ENCODE measurements around the gene KDM4B. TPM values are rescaled to one million over a fixed set of nuclear protein-coding genes. Genes with fewer than 3 reads are reported as not detected.
"Not testable (repeated sequence)": the region's sequence is repeated elsewhere in the genome, so short reads cannot be mapped to it uniquely, and the experiment has no call there.

The KDM4B gene
- total RNA-seq, 2 donors from 2014 or later: 27.8 to 38.5 TPM

DNA sequence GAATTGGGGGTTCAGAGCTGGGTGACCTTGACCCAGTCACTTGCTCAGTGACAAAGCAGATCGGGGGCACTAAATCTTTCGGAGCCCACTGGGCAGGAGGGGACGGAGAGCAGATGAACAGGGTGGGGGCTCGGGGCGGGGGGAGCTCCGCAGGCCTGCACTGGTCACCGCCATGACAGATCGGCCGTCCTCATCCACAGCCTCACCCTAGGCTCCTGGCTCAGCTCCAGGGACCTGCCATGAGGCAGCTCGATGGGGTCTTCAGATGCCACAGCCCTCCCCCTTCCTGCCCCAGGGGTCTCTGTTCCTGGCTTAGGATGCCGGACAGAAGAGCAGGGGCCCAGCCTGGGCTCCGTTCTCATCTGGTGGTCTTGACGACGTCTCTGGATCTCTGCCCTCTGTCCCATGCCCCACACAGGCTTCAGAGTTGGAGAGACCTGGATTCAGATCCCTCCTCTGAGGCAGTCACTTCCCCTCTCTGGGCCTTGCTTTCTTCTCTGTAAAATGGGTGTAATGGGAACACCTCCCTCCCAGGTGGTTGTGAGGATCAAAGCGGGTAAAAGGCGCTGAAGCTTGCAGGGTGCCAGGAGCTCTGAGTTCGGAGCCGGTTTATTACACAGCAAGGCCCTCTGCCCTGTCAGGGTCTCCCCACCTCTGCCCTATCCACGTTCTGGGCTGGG lies 3.0 kb downstream of the KDM4B start:
- no peak overlapping the region for H3K4me3 ChIP-seq (ENCODE audit: low read length)
- H3K27me3 Mint-ChIP-seq (ENCODE audit: insufficient read depth): no peaks in the 10 kb centered on the region
- peaks cover 30% of the 10 kb centered on the region for H3K4me1 Mint-ChIP-seq
- no peak overlapping the region for H3K9ac ChIP-seq (ENCODE audit: extremely low read depth, low read length, poor library complexity, severe bottlenecking)
- H3K4me3 Mint-ChIP-seq: peak overlapping the region; percentile 90
- no peaks in the 10 kb centered on the region for H3K4me1 ChIP-seq (ENCODE audit: control insufficient read depth, insufficient read depth, low read length)
- no peaks in the 10 kb centered on the region for H3K27me3 ChIP-seq (ENCODE audit: control insufficient read depth, insufficient read depth, low read length, poor library complexity, severe bottlenecking)
- WGBS, 2 experiments (ENCODE audit: insufficient coverage in 1 of 2, insufficient read length in 1 of 2): 92% methylated on average over 16 to 19 of the region's 19 CpGs
- no peak for DNase-seq
- no peak overlapping the region for H3K27ac ChIP-seq (ENCODE audit: low read depth, low read length)
- no peaks in the 10 kb centered on the region for H3K9me3 Mint-ChIP-seq
- H3K27ac Mint-ChIP-seq: no peak overlapping the region
- H3K9me3 ChIP-seq (ENCODE audit: control insufficient read depth, low read length): no peaks in the 10 kb centered on the region
- H3K36me3 Mint-ChIP-seq (ENCODE audit: low read depth): peaks cover 9% of the 10 kb centered on the region
- peaks cover 7% of the 10 kb centered on the region for H3K36me3 ChIP-seq (ENCODE audit: control insufficient read depth, insufficient read depth, low read length)
- no peak for TF ChIP-seq CTCF (conservative IDR thresholded peaks at IDR 0.05)

- Mint-ChIP-seq H3K36me3 (ENCODE audit: low read depth) (peaks cover 9% of the 10 kb centered on the region), H3K27me3 (ENCODE audit: insufficient read depth) (no peaks in the 10 kb centered on the region), H3K4me1 (peaks cover 30% of the 10 kb centered on the region), H3K9me3 (no peaks in the 10 kb centered on the region), H3K4me3 (no peak overlapping the region), H3K27ac (peak overlapping the region; percentile 32)
- H3K9me3 ChIP-seq (ENCODE audit: control insufficient read depth, low read length): no peaks in the 10 kb centered on the region
- no peak overlapping the region for H3K9ac ChIP-seq (ENCODE audit: extremely low read depth, low read length, poor library complexity, severe bottlenecking)
- no peak overlapping the region for H3K4me3 ChIP-seq (ENCODE audit: low read length)
- H3K4me1 ChIP-seq (ENCODE audit: control insufficient read depth, insufficient read depth, low read length): no peaks in the 10 kb centered on the region
- no peak for TF ChIP-seq CTCF (conservative IDR thresholded peaks at IDR 0.05)
- DNase-seq: no peak
- H3K27ac ChIP-seq (ENCODE audit: low read depth, low read length): no peak overlapping the region
- H3K27me3 ChIP-seq (ENCODE audit: control insufficient read depth, insufficient read depth, low read length, poor library complexity, severe bottlenecking): no peaks in the 10 kb centered on the region
- H3K36me3 ChIP-seq (ENCODE audit: control insufficient read depth, insufficient read depth, low read length): peaks cover 7% of the 10 kb centered on the region
- 93 to 96% methylated on average over 7 to 12 of the region's 12 CpGs for WGBS, 2 experiments (ENCODE audit: insufficient coverage in 1 of 2, insufficient read length in 1 of 2)
Observed at GRCh38 chr19:4972509-4973230, 3.8 kb downstream of the KDM4B start.

- Histone ChIP-seq H3K4me3 (ENCODE audit: low read length) (no peak overlapping the region), H3K9me3 (ENCODE audit: control insufficient read depth, low read length) (no peaks in the 10 kb centered on the region), H3K27me3 (ENCODE audit: control insufficient read depth, insufficient read depth, low read length, poor library complexity, severe bottlenecking) (no peaks in the 10 kb centered on the region), H3K27ac (ENCODE audit: low read depth, low read length) (no peak overlapping the region), H3K4me1 (ENCODE audit: control insufficient read depth, insufficient read depth, low read length) (no peaks in the 10 kb centered on the region), H3K9ac (ENCODE audit: extremely low read depth, low read length, poor library complexity, severe bottlenecking) (no peak overlapping the region), H3K36me3 (ENCODE audit: control insufficient read depth, insufficient read depth, low read length) (peaks cover 7% of the 10 kb centered on the region)
- H3K36me3 Mint-ChIP-seq (ENCODE audit: low read depth): peaks cover 11% of the 10 kb centered on the region
- 93 to 96% methylated on average over 7 to 14 of the region's 14 CpGs for WGBS, 2 experiments (ENCODE audit: insufficient coverage in 1 of 2, insufficient read length in 1 of 2)
- no peaks in the 10 kb centered on the region for H3K9me3 Mint-ChIP-seq
- DNase-seq: no peak
- TF ChIP-seq CTCF (conservative IDR thresholded peaks at IDR 0.05): no peak
- peaks cover 25% of the 10 kb centered on the region for H3K4me1 Mint-ChIP-seq
- H3K27me3 Mint-ChIP-seq (ENCODE audit: insufficient read depth): no peaks in the 10 kb centered on the region
- H3K27ac Mint-ChIP-seq: peak overlapping the region; percentile 62
- no peak overlapping the region for H3K4me3 Mint-ChIP-seq
Observed at GRCh38 chr19:4974880-4975469, 6.1 kb downstream of the KDM4B start.

DNA sequence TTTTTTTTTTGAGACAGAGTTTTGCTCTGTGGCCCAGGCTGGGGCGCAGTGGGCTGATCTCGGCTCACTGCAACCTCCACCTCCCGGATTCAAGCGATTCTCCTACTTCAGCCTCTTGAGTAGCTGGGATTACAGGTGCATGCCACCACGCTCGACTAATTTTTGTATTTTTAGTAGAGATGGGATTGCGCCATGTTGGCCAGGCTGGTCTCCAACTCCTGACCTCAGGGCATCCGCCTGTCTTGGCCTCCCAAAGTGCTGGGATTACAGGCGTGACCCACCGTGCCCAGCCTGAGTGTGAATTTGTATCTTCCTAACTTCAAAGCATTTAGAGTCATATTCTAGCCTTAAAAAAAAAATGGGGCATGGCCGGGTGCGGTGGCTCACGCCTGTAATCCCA lies 6.7 kb downstream of the KDM4B start:
- H3K9me3 ChIP-seq (ENCODE audit: control insufficient read depth, low read length); H3K27me3 Mint-ChIP-seq (ENCODE audit: insufficient read depth); H3K36me3 ChIP-seq (ENCODE audit: control insufficient read depth, insufficient read depth, low read length); H3K4me1 ChIP-seq (ENCODE audit: control insufficient read depth, insufficient read depth, low read length); H3K4me3 ChIP-seq (ENCODE audit: low read length); H3K27ac Mint-ChIP-seq; H3K27me3 ChIP-seq (ENCODE audit: control insufficient read depth, insufficient read depth, low read length, poor library complexity, severe bottlenecking); H3K9ac ChIP-seq (ENCODE audit: extremely low read depth, low read length, poor library complexity, severe bottlenecking); H3K27ac ChIP-seq (ENCODE audit: low read depth, low read length); H3K4me3 Mint-ChIP-seq; DNase-seq; H3K9me3 Mint-ChIP-seq: not testable (repeated sequence)
- Mint-ChIP-seq H3K4me1 (peaks cover 19% of the 10 kb centered on the region), H3K36me3 (ENCODE audit: low read depth) (peaks cover 11% of the 10 kb centered on the region)
- 95 to 98% methylated on average over 10 to 13 of the region's 13 CpGs for whole genome bisulfite sequencing, 2 experiments (ENCODE audit: insufficient coverage in 1 of 2, insufficient read length in 1 of 2)
